Peyer's patch (tissue), 4 donors: Measurements from ENCODE around the gene ZSCAN5A. TPM values are rescaled to one million over a fixed set of nuclear protein-coding genes. Genes with fewer than 3 reads are reported as not detected.
"Not testable (repeated sequence)": the region's sequence is repeated elsewhere in the genome, so short reads cannot be mapped to it uniquely, and the experiment has no call there.

Experiments
- DNase-seq, 3 donors: peaks; one replicate each; pipeline ENCODE4 v3.0.0-alpha.2; 2017 to 2019
- H3K27ac ChIP-seq, 4 donors: fragments of 200-600 bp; sonication (generic); one replicate each; pipeline ENCODE4 v1.5.1; 2016 to 2019
- H3K27me3 ChIP-seq, 2 donors: fragments of 200-600 bp; sonication (generic); one replicate each; pipeline ENCODE4 v1.5.1; 2019
- H3K36me3 ChIP-seq, 3 donors: fragments of 200-600 bp; sonication (generic); one replicate each; pipeline ENCODE4 v1.5.1; 2016 to 2019
- H3K4me1 ChIP-seq, 4 donors: fragments of 200-600 bp; sonication (generic); one replicate each; pipeline ENCODE4 v1.5.1; 2016 to 2019
- H3K4me3 ChIP-seq, 4 donors: fragments of 200-600 bp; sonication (generic); 1 replicate in 3 of 4; 2 replicates in 1 of 4; pipeline ENCODE4 v1.5.1; 2016 to 2019; ENCODE audit warnings: mild to moderate bottlenecking in 1 of 4
- H3K9me3 ChIP-seq, 4 donors: fragments of 200-600 bp; sonication (generic); one replicate each; pipeline ENCODE4 v1.5.1; 2016 to 2019; ENCODE audit warnings: mild to moderate bottlenecking in 1 of 4
- CTCF ChIP-seq, 6 experiments: fragments of 450-650 bp in 4 of 6; fragments of 200-600 bp in 2 of 6; sonication (generic) in 1 of 6; IDR thresholded peaks; one replicate each; pipeline ENCODE4 v1.5.1; 2017 to 2019; ENCODE audit warnings: antibody characterized with exemption in 6 of 6, mild to moderate bottlenecking in 3 of 6, moderate library complexity in 1 of 6
- POLR2A ChIP-seq, 2 donors: fragments of 450-650 bp; IDR thresholded peaks; one replicate each; pipeline ENCODE4 v1.5.1; 2017; ENCODE audit warnings: antibody characterized with exemption in 2 of 2, mild to moderate bottlenecking in 2 of 2, moderate library complexity in 2 of 2
- total RNA-seq, 4 donors: library from RNA; depleted of rRNA; stranded (reverse); fragments of >200 nt; gene quantifications; one replicate each; pipeline ENCODE4 v1.1.0, GENCODE V29; 2016

Gene ZSCAN5A
- total RNA-seq, 4 donors from 2014 or later = 14.9 to 19.0 (median 15.3) TPM

GRCh38 chr19:56258272-56258671, 56.4 kb downstream of the ZSCAN5A start:
- no peaks in the 10 kb centered on the region for H3K4me1 ChIP-seq
- no peak for DNase-seq
- H3K36me3 ChIP-seq = no peaks in the 10 kb centered on the region
- H3K27ac ChIP-seq = no peak overlapping the region
- no peak for TF ChIP-seq CTCF (IDR thresholded peaks at IDR 0.05)
- no peak for TF ChIP-seq POLR2A (IDR thresholded peaks at IDR 0.05)
- no peak overlapping the region for H3K4me3 ChIP-seq
- H3K27me3 ChIP-seq = no peaks in the 10 kb centered on the region
- no peaks in the 10 kb centered on the region for H3K9me3 ChIP-seq

GRCh38 chr19:56253737-56254136, 60.9 kb downstream of the ZSCAN5A start:
- H3K4me1 ChIP-seq = no peaks in the 10 kb centered on the region
- no peaks in the 10 kb centered on the region for H3K27me3 ChIP-seq
- H3K4me3 ChIP-seq = no peak overlapping the region
- TF ChIP-seq POLR2A (IDR thresholded peaks at IDR 0.05) = no peak
- peak in 4 of 6 experiments; percentile 27 to 64 (median 44) for TF ChIP-seq CTCF (IDR thresholded peaks at IDR 0.05)
- no peak overlapping the region for H3K27ac ChIP-seq
- H3K36me3 ChIP-seq = no peaks in the 10 kb centered on the region
- H3K9me3 ChIP-seq = no peaks in the 10 kb centered on the region
- no peak for DNase-seq

GRCh38 chr19:56252699-56253422, 61.8 kb downstream of the ZSCAN5A start:
- H3K4me3 ChIP-seq = no peak overlapping the region
- peak; percentile 62 to 84 (median 79) for DNase-seq
- no peaks in the 10 kb centered on the region for H3K4me1 ChIP-seq
- no peak overlapping the region for H3K27ac ChIP-seq
- no peaks in the 10 kb centered on the region for H3K36me3 ChIP-seq
- TF ChIP-seq CTCF (IDR thresholded peaks at IDR 0.05) (peak; percentile 49 to 75 (median 64)), POLR2A (IDR thresholded peaks at IDR 0.05) (no peak)
- H3K27me3 ChIP-seq = no peaks in the 10 kb centered on the region
- no peaks in the 10 kb centered on the region for H3K9me3 ChIP-seq

- not testable (repeated sequence) for H3K9me3 ChIP-seq, H3K27ac ChIP-seq, H3K27me3 ChIP-seq, H3K36me3 ChIP-seq, DNase-seq, H3K4me3 ChIP-seq, H3K4me1 ChIP-seq
Observed at GRCh38 chr19:56248736-56249338, 65.8 kb downstream of the ZSCAN5A start.

- not testable (repeated sequence) for H3K4me3 ChIP-seq, H3K4me1 ChIP-seq, H3K36me3 ChIP-seq, DNase-seq, H3K27me3 ChIP-seq, H3K27ac ChIP-seq, H3K9me3 ChIP-seq
Observed at GRCh38 chr19:56245764-56246163, 68.9 kb downstream of the ZSCAN5A start.

- no peaks in the 10 kb centered on the region for H3K36me3 ChIP-seq
- TF ChIP-seq POLR2A (IDR thresholded peaks at IDR 0.05) (no peak), CTCF (IDR thresholded peaks at IDR 0.05) (no peak)
- H3K27ac ChIP-seq = no peak overlapping the region
- H3K27me3 ChIP-seq = no peaks in the 10 kb centered on the region
- no peak for DNase-seq
- H3K4me3 ChIP-seq = no peak overlapping the region
- H3K4me1 ChIP-seq = no peaks in the 10 kb centered on the region
- H3K9me3 ChIP-seq = no peaks in the 10 kb centered on the region
Observed at GRCh38 chr19:56245121-56245740, 69.4 kb downstream of the ZSCAN5A start.
